AG04449 (cell line): Measurements from ENCODE around the gene STAT1.
A peak's percentile ranks its signal among the peaks of the same experiment; 100 is the strongest.

Experiments
- CTCF ChIA-PET: fragments of 350-600 bp; formaldehyde crosslinking; extraction: SDS; loops from one replicate; lab custom pipeline; 2021; ENCODE audit warnings: antibody characterized with exemption; lab: Yijun Ruan, JAX
- POLR2A ChIA-PET: fragments of 400-600, 350-600 bp; formaldehyde crosslinking; extraction: SDS; loops from one replicate; lab custom pipeline; 2020; ENCODE audit warnings: antibody characterized with exemption, inconsistent platforms; lab: Yijun Ruan, JAX
- DNase-seq: peaks from one replicate; pipeline ENCODE4 v3.0.0-alpha.2; 2010; ENCODE audit warnings: low read depth, low spot score
- H3K4me3 ChIP-seq: 2 replicates; pipeline ENCODE4 v1.5.1; 2011; ENCODE audit warnings: low read depth, mild to moderate bottlenecking, control low read depth, low read length
- CTCF ChIP-seq: IDR thresholded peaks from one replicate; pipeline ENCODE4 v1.5.1; 2011; ENCODE audit warnings: mild to moderate bottlenecking, moderate library complexity, low read length, control low read depth, inconsistent platforms; ENCODE audit not compliant: insufficient read depth; ENCODE audit errors: missing control alignments

Gene STAT1

GRCh38 chr2:191020221-191020741 lies 6.3 kb upstream of the STAT1 start:
- peak; percentile 6 for TF ChIP-seq CTCF
- ChIA-PET POLR2A (interaction anchor here (0.7 to 1.3 kb wide), 3 partner anchors 8 to 29 kb away, joined by 4 to 6 read pairs (median 5); no protein-coding TSS in a partner anchor), CTCF (interaction anchor here (0.7 to 1.2 kb wide), 3 partner anchors 9 to 27 kb away, joined by 3 to 5 read pairs (median 3); no protein-coding TSS in a partner anchor)
- peak overlapping the region; percentile 78 for H3K4me3 ChIP-seq
- peak; percentile 73 for DNase-seq

- no peak for DNase-seq
- ChIA-PET CTCF (interaction anchor here (1.1 to 1.4 kb wide), 3 partner anchors 21 to 33 kb away, joined by 3 to 6 read pairs (median 3); no protein-coding TSS in a partner anchor), POLR2A (interaction anchor here (0.7 to 1.3 kb wide), 2 partner anchors 30 to 691 kb away, joined by 3 to 5 read pairs; no protein-coding TSS in a partner anchor)
- no peak overlapping the region for H3K4me3 ChIP-seq
- no peak for TF ChIP-seq CTCF
Measured at GRCh38 chr2:191019376-191019775, 5.4 kb upstream of the STAT1 start.

GRCh38 chr2:191018643-191019119 lies 4.7 kb upstream of the STAT1 start:
- TF ChIP-seq CTCF, result no peak

GRCh38 chr2:191018048-191018447 lies 4.1 kb upstream of the STAT1 start:
- no peak for TF ChIP-seq CTCF
- ChIA-PET POLR2A (no interaction called here), CTCF (no interaction called here)
- DNase-seq, result no peak
- no peak overlapping the region for H3K4me3 ChIP-seq

More at GRCh38 chr2:191018643-191019119, 4.7 kb upstream of the STAT1 start:
- DNase-seq, result no peak
- ChIA-PET POLR2A (no interaction called here), CTCF (interaction anchor here (1.1 to 1.4 kb wide), 2 partner anchors 22 to 33 kb away, joined by 3 to 6 read pairs; no protein-coding TSS in a partner anchor)
- H3K4me3 ChIP-seq, result no peak overlapping the region

GRCh38 chr2:191015831-191016230 lies 1.9 kb upstream of the STAT1 start:
- ChIA-PET POLR2A (no interaction called here), CTCF (interaction anchor here (1.1 to 2.4 kb wide), 3 partner anchors 14 to 36 kb away, joined by 5 to 10 read pairs (median 6); no protein-coding TSS in a partner anchor)
- H3K4me3 ChIP-seq, result no peak overlapping the region
- no peak for DNase-seq
- no peak for TF ChIP-seq CTCF

GRCh38 chr2:191015239-191015638 lies 1.3 kb upstream of the STAT1 start:
- POLR2A ChIA-PET, result interaction anchor here (1.1 to 1.2 kb wide), 2 partner anchors 10 to 34 kb away, joined by 3 to 9 read pairs; no protein-coding TSS in a partner anchor
- CTCF ChIA-PET, result interaction anchor here (0.9 to 2.4 kb wide), 5 partner anchors 14 to 141 kb away, joined by 3 to 10 read pairs (median 5); no protein-coding TSS in a partner anchor
- no peak overlapping the region for H3K4me3 ChIP-seq
- TF ChIP-seq CTCF, result no peak
- no peak for DNase-seq
